ENCODE results near the gene PFDN1.
A peak's percentile ranks its signal among the peaks of the same experiment; 100 is the strongest.

Gene PFDN1

DNA sequence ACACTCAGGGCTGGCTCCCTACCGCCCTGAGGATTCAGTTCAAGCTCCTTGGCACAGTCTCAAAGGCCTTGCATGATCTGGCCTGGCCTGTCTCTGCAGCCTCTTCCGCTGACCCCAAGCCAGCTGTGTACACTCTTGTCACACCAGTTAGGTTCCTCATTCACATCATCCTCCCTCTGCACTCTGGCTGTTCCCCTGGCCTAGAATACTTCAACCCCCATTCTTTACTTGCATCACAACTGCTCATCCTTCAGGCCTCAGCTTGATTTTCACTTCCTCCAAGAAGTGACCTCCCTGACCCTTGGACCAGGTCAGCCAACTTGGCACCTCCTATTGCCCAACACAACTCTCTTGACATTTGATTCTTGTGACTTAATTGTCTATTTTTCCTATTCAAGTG is 18.9 kb upstream of the PFDN1 start:
- H3K27ac ChIP-seq: peak overlapping the region in 1 of 2 donors; percentile 80
- TF ChIP-seq, protein P1, sequence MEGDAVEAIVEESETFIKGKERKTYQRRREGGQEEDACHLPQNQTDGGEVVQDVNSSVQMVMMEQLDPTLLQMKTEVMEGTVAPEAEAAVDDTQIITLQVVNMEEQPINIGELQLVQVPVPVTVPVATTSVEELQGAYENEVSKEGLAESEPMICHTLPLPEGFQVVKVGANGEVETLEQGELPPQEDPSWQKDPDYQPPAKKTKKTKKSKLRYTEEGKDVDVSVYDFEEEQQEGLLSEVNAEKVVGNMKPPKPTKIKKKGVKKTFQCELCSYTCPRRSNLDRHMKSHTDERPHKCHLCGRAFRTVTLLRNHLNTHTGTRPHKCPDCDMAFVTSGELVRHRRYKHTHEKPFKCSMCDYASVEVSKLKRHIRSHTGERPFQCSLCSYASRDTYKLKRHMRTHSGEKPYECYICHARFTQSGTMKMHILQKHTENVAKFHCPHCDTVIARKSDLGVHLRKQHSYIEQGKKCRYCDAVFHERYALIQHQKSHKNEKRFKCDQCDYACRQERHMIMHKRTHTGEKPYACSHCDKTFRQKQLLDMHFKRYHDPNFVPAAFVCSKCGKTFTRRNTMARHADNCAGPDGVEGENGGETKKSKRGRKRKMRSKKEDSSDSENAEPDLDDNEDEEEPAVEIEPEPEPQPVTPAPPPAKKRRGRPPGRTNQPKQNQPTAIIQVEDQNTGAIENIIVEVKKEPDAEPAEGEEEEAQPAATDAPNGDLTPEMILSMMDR (IDR thresholded peaks at IDR 0.05): no peak
- no peak overlapping the region for H3K4me3 ChIP-seq
- no peak for DNase-seq (ENCODE audit: low spot score)

DNA sequence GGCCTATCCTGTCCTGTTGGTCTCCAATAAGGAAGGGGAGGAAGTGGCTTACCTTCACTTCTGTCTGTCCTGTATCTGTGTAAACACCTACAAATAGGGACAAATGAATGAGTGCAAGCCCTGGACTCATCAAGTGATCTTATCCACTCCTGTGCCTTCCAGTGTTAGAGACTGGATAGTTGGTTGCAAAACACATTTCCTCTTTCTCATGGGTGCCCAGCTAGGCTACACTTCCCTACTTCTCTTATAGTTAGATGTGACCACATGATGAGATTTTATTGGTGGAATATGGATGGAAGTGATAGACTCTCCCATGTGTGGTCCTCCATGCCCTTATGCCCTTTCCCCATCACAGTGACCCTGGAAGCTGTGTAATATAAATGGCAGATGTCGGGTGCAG is 16.9 kb upstream of the PFDN1 start:
- TF ChIP-seq, protein P1 (IDR thresholded peaks at IDR 0.05): no peak
- DNase-seq (ENCODE audit: low spot score): no peak
- Histone ChIP-seq H3K27ac (no peak overlapping the region), H3K4me3 (no peak overlapping the region)

DNA sequence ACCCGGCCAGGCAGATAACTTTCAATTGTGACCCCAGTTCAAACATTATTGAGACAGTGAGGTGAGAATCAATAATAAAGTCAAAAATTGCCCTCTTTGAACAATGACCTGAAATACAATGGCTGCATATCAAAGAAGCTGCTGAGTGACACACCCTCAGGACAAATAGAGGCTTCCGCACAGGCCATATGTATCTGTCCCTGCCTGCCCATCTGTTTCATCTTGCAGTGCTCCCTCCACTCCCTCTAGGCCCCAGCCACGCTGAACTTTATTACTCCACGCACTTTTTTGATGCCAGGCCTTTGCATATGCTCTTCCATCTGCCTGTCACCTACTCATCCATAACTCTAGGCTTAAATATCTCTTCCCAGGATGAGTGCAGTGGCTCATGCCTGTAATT is 15.9 kb upstream of the PFDN1 start:
- no peak for DNase-seq (ENCODE audit: low spot score)
- no peak overlapping the region for H3K27ac ChIP-seq
- TF ChIP-seq, protein P1 (IDR thresholded peaks at IDR 0.05): no peak
- H3K4me3 ChIP-seq: no peak overlapping the region

DNA sequence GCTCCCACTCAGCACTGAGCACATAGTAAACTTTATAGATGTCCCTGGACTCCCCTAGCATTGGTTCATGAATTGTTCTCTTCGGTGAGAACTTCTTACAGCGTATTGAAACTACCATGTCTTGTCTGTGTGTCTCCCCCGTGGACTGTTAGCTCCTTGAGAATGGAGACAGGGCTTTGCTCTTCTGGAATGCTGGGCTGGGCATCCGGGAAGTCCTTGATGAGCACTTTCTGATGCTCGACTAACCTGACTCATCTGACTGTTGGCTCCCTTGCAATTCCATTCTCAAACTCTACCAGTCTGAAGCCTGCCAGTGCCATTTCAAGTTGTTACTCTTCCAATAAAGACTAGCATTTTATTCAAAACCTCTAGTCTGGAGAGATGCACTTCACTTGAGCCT is 15.0 kb upstream of the PFDN1 start:
- TF ChIP-seq, protein P1 (IDR thresholded peaks at IDR 0.05): no peak
- H3K27ac ChIP-seq: no peak overlapping the region
- no peak for DNase-seq (ENCODE audit: low spot score)
- H3K4me3 ChIP-seq: no peak overlapping the region

DNA sequence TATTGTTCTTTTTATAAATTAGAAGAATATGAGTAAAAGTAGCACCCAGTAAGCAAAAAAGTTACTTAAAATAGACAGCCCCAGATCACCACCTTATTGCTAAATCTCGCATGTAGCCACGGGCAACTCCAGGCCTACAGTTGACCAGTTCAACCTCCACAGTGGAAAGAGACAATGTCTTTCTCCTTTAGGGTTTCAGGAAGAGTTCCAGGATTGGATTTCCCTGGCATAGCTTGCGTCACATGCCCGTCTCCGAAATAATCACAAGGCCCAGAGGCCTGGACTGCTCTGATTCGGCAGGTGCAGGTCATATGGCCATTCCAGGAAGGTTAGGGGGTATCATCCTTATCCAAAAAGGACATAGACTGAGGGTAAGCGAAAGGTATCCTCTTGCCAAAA is 9.9 kb upstream of the PFDN1 start:
- DNase-seq (ENCODE audit: low spot score): no peak
- Histone ChIP-seq H3K27ac (peak overlapping the region; percentile 5 to 49), H3K4me3 (no peak overlapping the region)
- TF ChIP-seq, protein P1 (IDR thresholded peaks at IDR 0.05): no peak

DNA sequence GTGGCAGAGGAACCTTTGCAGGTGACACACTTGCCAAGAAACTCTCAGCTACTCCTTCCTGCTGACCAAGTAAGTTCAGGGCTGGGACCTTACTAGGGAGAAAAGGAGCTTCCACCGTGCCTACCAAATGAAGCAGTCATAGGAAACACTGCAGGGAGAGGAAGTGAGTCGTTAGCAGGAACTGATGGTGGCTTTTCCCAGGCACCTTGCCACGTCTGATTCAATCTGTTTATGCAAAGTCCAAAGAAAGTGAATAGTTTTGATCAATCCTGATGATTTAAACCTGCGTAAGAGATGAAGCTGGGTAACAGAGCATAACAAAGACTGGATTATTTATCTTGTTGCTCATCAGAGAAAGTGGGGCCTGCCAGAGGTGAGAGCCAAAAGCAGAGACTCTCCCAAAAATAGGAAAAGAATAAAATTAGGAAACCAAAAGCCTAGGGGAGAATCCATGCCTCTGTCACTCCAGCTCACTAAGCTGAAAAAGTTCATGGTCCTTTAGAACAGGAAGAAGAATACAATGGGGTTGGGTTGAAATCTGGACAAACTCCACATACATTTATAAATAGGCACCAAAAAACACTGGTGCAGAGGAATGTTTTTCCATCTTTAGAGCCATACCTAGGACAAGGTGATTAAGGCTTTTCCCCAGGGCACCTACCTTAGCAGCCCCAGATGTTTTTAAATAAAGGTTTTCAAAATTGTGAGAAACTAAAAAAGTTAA is 9.3 kb upstream of the PFDN1 start:
- TF ChIP-seq, protein P1 (IDR thresholded peaks at IDR 0.05): no peak
- no peak overlapping the region for H3K4me3 ChIP-seq
- DNase-seq (ENCODE audit: low spot score): no peak
- peak overlapping the region; percentile 5 to 64 for H3K27ac ChIP-seq

DNA sequence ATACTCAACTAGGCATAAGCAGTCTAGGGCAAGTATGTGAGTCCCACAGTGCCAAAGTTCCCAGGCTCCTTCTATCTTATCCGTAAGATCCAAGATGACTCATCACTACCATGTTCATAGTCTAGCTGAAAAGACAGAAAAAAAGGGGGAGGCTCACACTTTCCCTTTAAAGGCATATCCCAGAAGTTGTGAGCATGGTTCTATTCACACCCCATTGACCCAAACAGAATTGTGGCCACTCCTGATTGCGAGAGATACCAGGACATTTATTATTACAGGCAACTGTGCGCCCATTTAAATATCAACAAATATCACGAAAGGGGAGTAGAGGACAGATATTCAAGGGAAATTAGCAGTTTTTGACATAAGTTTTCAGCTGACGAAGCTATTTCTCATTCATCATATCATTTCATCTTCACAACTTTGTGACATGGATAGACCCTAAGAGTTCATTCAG is 8.1 kb upstream of the PFDN1 start:
- Histone ChIP-seq H3K4me3 (no peak overlapping the region), H3K27ac (peak overlapping the region in 1 of 2 donors; percentile 64)
- TF ChIP-seq, protein P1 (IDR thresholded peaks at IDR 0.05): no peak
- no peak for DNase-seq (ENCODE audit: low spot score)
